GM12891 (cell line): ENCODE data around the gene EXOSC9.

Experiments used
- DNase-seq: peaks from one replicate; pipeline ENCODE4 v3.0.0; 2011; ENCODE audit warnings: low spot score; ENCODE audit not compliant: insufficient read length
- FAIRE-seq: peaks from 2 replicates; lab custom pipeline; 2011; peaks lifted over from hg19 to GRCh38; lab: Jason Lieb, UNC
- PAX5 ChIP-seq: IDR thresholded peaks from 2 replicates; pipeline ENCODE4 v1.6.1; 2011; ENCODE audit warnings: low read length, moderate library complexity, mild to moderate bottlenecking; ENCODE audit not compliant: insufficient read depth, severe bottlenecking
- POLR2A ChIP-seq: IDR thresholded peaks from 2 replicates; pipeline ENCODE4 v1.6.1; 2011; ENCODE audit warnings: low read depth, low read length, control low read depth
- POLR2AphosphoS5 ChIP-seq: IDR thresholded peaks from 2 replicates; pipeline ENCODE4 v1.6.1; 2011; ENCODE audit warnings: low read depth, low read length, control low read depth
- POU2F2 ChIP-seq: IDR thresholded peaks from 2 replicates; pipeline ENCODE4 v1.6.1; 2011; ENCODE audit warnings: low read depth, mild to moderate bottlenecking, control low read depth, low read length, moderate library complexity
- SPI1 ChIP-seq: IDR thresholded peaks from 2 replicates; pipeline ENCODE4 v1.6.1; 2011; ENCODE audit warnings: low read depth, low read length, control low read depth
- TAF1 ChIP-seq: IDR thresholded peaks from 2 replicates; pipeline ENCODE4 v1.6.1; 2011; ENCODE audit warnings: low read depth, low read length, control low read depth

The EXOSC9 gene

DNA sequence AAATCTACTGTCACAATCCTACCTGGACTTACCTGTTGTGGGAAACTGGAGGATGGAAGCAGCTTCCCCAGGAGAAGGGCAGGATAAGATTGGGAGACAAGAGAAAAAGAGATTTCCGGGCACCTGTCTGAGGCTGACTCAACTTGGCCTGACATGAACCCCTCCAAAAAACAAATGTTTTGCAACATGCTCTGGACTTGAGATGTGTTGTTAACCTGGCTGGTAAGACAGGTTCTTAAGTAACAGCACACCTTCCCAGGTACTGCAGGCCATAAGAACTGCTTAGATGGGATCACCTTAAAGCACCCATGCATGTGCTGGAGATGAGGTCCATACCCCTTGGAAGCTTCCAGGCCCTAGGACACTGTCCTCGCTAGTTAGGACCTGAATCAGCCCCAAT is 31.8 kb upstream of the EXOSC9 start:
- TF ChIP-seq POU2F2 (no peak), POLR2AphosphoS5 (no peak), PAX5 (no peak), TAF1 (no peak)
- DNase-seq (no peak), FAIRE-seq (no peak)

DNA sequence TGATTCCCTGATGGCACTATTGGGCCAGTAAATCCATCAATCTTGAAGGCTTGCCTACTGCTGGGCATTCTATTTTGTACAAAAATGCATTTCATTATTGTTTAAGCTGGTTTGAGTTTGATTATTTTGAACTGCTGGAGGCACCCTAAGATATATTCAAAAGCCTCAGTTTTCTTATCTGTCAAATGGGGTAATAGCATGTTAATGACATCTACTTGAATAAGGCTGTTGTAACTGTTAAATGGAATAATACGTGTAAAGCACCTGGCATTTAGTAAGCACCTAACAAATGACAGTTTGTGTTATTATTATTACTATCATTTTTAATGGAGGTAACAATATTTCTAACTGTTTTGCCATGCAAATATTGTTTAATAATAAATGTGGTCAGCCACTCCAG is 29.3 kb upstream of the EXOSC9 start:
- no peak for DNase-seq
- TF ChIP-seq TAF1: no peak
- TF ChIP-seq SPI1: no peak
- no peak for TF ChIP-seq POLR2AphosphoS5
- no peak for TF ChIP-seq POU2F2
- TF ChIP-seq PAX5: no peak
- no peak for TF ChIP-seq POLR2A
- no peak for FAIRE-seq

GRCh38 chr4:121773883-121774282 is 27.2 kb upstream of the EXOSC9 start:
- TF ChIP-seq SPI1: no peak
- TF ChIP-seq PAX5: no peak
- TF ChIP-seq TAF1: no peak
- no peak for TF ChIP-seq POLR2AphosphoS5
- no peak for TF ChIP-seq POU2F2
- no peak for TF ChIP-seq POLR2A
- no peak for DNase-seq
- no peak for FAIRE-seq

- DNase-seq: no peak
- FAIRE-seq: no peak
- TF ChIP-seq POU2F2 (no peak), POLR2AphosphoS5 (no peak), POLR2A (no peak), PAX5 (no peak), TAF1 (no peak), SPI1 (no peak)
These were observed 24.3 kb upstream of the EXOSC9 start for GRCh38 chr4:121776610-121777401.

- DNase-seq: no peak
- no peak for TF ChIP-seq PAX5
- TF ChIP-seq POLR2A: no peak
- TF ChIP-seq SPI1: no peak
- no peak for TF ChIP-seq POU2F2
- no peak for TF ChIP-seq TAF1
- TF ChIP-seq POLR2AphosphoS5: no peak
- FAIRE-seq: no peak
These were observed 23.5 kb upstream of the EXOSC9 start for GRCh38 chr4:121777625-121778024.

DNA sequence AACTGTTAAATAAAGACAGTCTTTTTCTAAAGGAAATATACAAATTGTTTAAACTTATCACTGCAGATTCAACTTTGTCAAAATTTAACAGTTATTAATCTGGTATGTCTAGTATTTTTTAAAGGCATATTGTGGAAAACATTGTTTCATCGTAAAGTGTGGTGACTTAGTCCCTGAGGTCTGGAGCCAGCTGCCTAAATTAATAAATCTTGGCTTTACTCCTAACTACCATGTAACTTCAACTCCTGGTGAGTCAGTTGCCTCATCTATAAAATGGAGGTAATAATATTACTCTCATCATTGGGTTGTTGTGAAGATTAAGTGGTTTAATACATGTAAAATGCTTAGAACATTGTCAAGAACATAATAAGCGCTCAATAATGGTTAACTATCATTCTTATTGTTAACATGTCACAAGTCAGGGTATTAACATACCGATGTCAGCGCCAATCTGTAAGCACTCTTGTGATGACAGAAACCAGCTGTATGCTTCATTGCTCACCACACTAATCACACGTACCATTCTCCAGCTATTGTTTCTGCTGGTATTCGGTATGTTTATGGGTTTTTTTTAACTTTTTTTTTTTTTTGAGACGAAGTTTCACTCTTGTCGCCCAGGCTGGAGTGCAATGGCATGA is 22.0 kb upstream of the EXOSC9 start:
- no peak for FAIRE-seq
- no peak for TF ChIP-seq POLR2A
- no peak for TF ChIP-seq POU2F2
- TF ChIP-seq SPI1: no peak

GRCh38 chr4:121783210-121783609 is 17.9 kb upstream of the EXOSC9 start:
- DNase-seq (no peak), FAIRE-seq (no peak)
- no peak for TF ChIP-seq PAX5

More for the DNA sequence above, 22.0 kb upstream of the EXOSC9 start:
- DNase-seq: no peak

DNA sequence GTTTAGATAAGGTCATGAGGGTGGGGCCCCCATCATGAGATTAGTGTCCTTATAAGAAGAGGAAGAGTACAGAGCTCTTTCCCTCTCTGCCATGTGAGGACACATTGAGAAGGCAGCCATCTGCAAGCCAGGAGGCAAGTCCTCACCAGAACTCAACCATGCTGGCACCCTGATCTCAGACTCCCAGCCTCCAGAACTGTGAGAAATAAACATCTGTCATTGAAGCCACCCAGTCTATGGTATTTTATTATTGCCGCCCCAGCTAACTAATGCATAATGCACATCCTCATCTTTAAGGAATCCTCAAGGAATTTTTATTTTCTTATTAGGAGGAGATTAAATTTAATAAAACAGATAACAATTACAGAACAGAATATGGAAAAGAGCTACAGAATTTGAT is 16.7 kb upstream of the EXOSC9 start:
- DNase-seq (no peak), FAIRE-seq (no peak)
- TF ChIP-seq PAX5 (no peak), POU2F2 (no peak), TAF1 (no peak), SPI1 (no peak), POLR2AphosphoS5 (no peak), POLR2A (no peak)

DNA sequence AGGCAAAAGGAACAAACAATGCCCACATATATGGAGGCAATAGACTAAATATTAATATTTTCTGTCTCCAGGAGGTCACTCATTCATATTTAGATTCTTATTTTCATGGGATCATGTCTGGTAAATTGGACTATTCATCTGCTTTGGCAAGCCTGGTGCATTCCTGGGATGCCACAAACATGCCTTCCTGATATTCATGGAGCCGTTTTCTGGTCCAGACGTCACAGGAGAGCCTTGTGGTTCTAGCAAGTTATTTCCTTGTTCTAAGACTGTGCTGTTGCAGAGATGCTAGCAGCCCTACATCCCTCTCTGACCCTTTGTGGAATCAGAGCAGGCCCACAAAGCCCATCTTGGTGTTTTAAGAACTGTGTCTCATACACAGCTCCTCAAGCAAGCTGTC is 16.1 kb upstream of the EXOSC9 start:
- FAIRE-seq: no peak
- no peak for TF ChIP-seq POU2F2
- TF ChIP-seq POLR2AphosphoS5: no peak
- TF ChIP-seq SPI1: no peak
- TF ChIP-seq PAX5: no peak
- no peak for TF ChIP-seq TAF1
- no peak for TF ChIP-seq POLR2A

DNA sequence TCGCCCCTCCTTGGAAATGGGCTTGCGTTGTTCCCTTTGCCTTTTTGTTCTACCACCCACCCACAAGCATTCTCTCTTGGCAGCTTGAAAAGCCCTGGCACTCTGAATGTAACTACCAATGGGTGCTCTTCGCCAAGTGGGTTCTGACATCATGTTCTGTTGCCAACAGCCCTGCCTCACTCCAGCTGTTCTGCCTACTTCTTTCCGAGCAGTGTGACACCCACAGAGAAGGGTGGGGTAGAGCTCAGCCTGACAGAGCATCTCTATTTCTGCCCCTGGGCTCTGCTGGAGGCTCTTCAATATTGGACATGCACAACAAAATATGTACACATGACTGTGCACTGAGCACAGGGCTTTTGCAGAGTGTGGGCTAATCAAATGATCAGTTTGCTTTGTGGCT is 15.6 kb upstream of the EXOSC9 start:
- FAIRE-seq: no peak
- TF ChIP-seq PAX5: no peak
- TF ChIP-seq POU2F2: no peak
- no peak for TF ChIP-seq POLR2A
- no peak for DNase-seq

More for the DNA sequence above, 16.1 kb upstream of the EXOSC9 start:
- DNase-seq: no peak
